Esophagus muscularis mucosa (tissue), 4 donors: Measurements from ENCODE around the gene TSLP. TPM values are rescaled to one million over a fixed set of nuclear protein-coding genes. Genes with fewer than 3 reads are reported as not detected.

Experiments used
- DNase-seq: peaks from one replicate; pipeline ENCODE4 v3.0.0-alpha.2; 2017; ENCODE audit errors: extremely low spot score
- H3K27ac ChIP-seq, 4 donors: fragments of 200-600 bp; sonication (generic); replicated peaks in 1 of 4; 1 replicate in 3 of 4; 2 replicates in 1 of 4; pipeline ENCODE4 v1.5.1; 2016 to 2019; ENCODE audit warnings: mild to moderate bottlenecking in 1 of 4
- H3K27me3 ChIP-seq, 4 donors: fragments of 200-600 bp; sonication (generic); one replicate each; pipeline versions ENCODE4 v1.5.1 to v1.6.0; 2016 to 2019
- H3K36me3 ChIP-seq, 4 donors: fragments of 200-600 bp; sonication (generic); one replicate each; pipeline ENCODE4 v1.5.1; 2016 to 2019
- H3K4me1 ChIP-seq, 4 donors: fragments of 200-600 bp; sonication (generic); one replicate each; pipeline ENCODE4 v1.5.1; 2016 to 2019
- H3K4me3 ChIP-seq, 4 donors: fragments of 200-600 bp; sonication (generic); 1 replicate in 2 of 4; 2 replicates in 2 of 4; pipeline ENCODE4 v1.5.1; 2016 to 2019; ENCODE audit warnings: mild to moderate bottlenecking in 4 of 4, moderate library complexity in 1 of 4
- H3K9me3 ChIP-seq, 4 donors: fragments of 200-600 bp; sonication (generic); 1 replicate in 3 of 4; 2 replicates in 1 of 4; pipeline ENCODE4 v1.5.1; 2016 to 2019
- CTCF ChIP-seq, 3 experiments: fragments of 200-600 bp in 2 of 3; fragments of 450-650 bp in 1 of 3; sonication (generic) in 2 of 3; IDR thresholded peaks; one replicate each; pipeline ENCODE4 v1.5.1; 2017 to 2019; ENCODE audit warnings: antibody characterized with exemption in 3 of 3, mild to moderate bottlenecking in 2 of 3, moderate library complexity in 1 of 3
- EP300 ChIP-seq: sonication (generic); formaldehyde crosslinking; IDR thresholded peaks from one replicate; pipeline ENCODE4 v1.6.1; 2017; ENCODE audit warnings: antibody characterized with exemption
- POLR2A ChIP-seq: fragments of 450-650 bp; IDR thresholded peaks from one replicate; pipeline ENCODE4 v1.6.1; 2017; ENCODE audit warnings: antibody characterized with exemption, moderate library complexity, mild to moderate bottlenecking, low read depth
- POLR2AphosphoS5 ChIP-seq, 2 donors: sonication (generic); formaldehyde crosslinking; IDR thresholded peaks; one replicate each; pipeline ENCODE4 v1.6.1; 2017; ENCODE audit warnings: antibody characterized with exemption in 2 of 2
- WGBS: methylation state at CpG from one replicate; pipeline ENCODE4 v1.1.5; 2018; 5-methylcytosine and 5-hydroxymethylcytosine counted together
- intact Hi-C: fragments of 100-400 bp; cut with DNase I; formaldehyde crosslinking; loops from one replicate; pipeline ENCODE4 v1.15.1; 2023
- total RNA-seq, 4 donors: library from RNA; depleted of rRNA; stranded (reverse); fragments of >200 nt; gene quantifications; one replicate each; pipeline versions ENCODE4 v1.1.0 to v1.2.1, GENCODE V29; 2016

TSLP gene
- total RNA-seq, 4 donors from 2014 or later, result 0.83 to 2.9 (median 1.6) TPM

- no peak overlapping the region for H3K27ac ChIP-seq
- DNase-seq, result no peak
- H3K36me3 ChIP-seq, result no peaks in the 10 kb centered on the region
- H3K4me3 ChIP-seq, result no peak overlapping the region
- H3K4me1 ChIP-seq, result no peaks in the 10 kb centered on the region
- TF ChIP-seq CTCF (IDR thresholded peaks at IDR 0.05) (no peak), POLR2AphosphoS5 (IDR thresholded peaks at IDR 0.05) (no peak), POLR2A (no peak), EP300 (no peak)
- H3K27me3 ChIP-seq, result no peaks in the 10 kb centered on the region
- WGBS, result 59% methylated on average over 7 of the region's 7 CpGs
- H3K9me3 ChIP-seq, result no peaks in the 10 kb centered on the region
- intact Hi-C loops, result no loop called here
Observed at GRCh38 chr5:111083323-111083722, 11.8 kb downstream of the TSLP start.

- 1% methylated on average over 38 of the region's 50 CpGs for WGBS
- peak within 1 kb of the TSS; percentile 81 to 94 (median 90) for H3K4me3 ChIP-seq
- peaks cover 0 to 20% (median 8%) of the 10 kb centered on the region in 4 donors for H3K36me3 ChIP-seq
- H3K9me3 ChIP-seq, result no peaks in the 10 kb centered on the region
- peak; percentile 96 for DNase-seq
- TF ChIP-seq POLR2AphosphoS5 (IDR thresholded peaks at IDR 0.05) (peak; percentile 73 to 93), POLR2A (no peak)
- H3K4me1 ChIP-seq, result peaks cover 15 to 30% (median 28%) of the 10 kb centered on the region in 4 donors
- no peaks in the 10 kb centered on the region for H3K27me3 ChIP-seq
- intact Hi-C loops, result loop anchor here (2.0 kb wide), 1 partner anchor 335 kb away; no protein-coding TSS in a partner anchor
- H3K27ac ChIP-seq, result peak within 1 kb of the TSS; percentile 78 to 88 (median 82)
Observed at GRCh38 chr5:111092062-111092853, 20.7 kb downstream of the TSLP start, which contains the start of gene WDR36. Gene WDR36, plus strand, starts transcription at chr5:111092348. Its CDS starts 109 bp downstream, at chr5:111092457.

- Histone ChIP-seq H3K27ac (no peak overlapping the region), H3K27me3 (no peaks in the 10 kb centered on the region), H3K9me3 (no peaks in the 10 kb centered on the region), H3K36me3 (peaks cover 11 to 47% (median 29%) of the 10 kb centered on the region in 4 donors), H3K4me1 (peaks cover 15 to 30% (median 28%) of the 10 kb centered on the region in 4 donors), H3K4me3 (no peak overlapping the region)
- no peak for TF ChIP-seq POLR2A
- TF ChIP-seq POLR2AphosphoS5 (IDR thresholded peaks at IDR 0.05), result no peak
- TF ChIP-seq EP300, result no peak
- TF ChIP-seq CTCF (IDR thresholded peaks at IDR 0.05), result no peak
- DNase-seq, result no peak
- 82% methylated on average over 1 of the region's 1 CpG for WGBS
- intact Hi-C loops, result no loop called here
Observed at GRCh38 chr5:111095982-111096381, 24.5 kb downstream of the TSLP start.

GRCh38 chr5:111099058-111099778 is 27.7 kb downstream of the TSLP start:
- H3K27me3 ChIP-seq, result no peaks in the 10 kb centered on the region
- no peak overlapping the region for H3K27ac ChIP-seq
- H3K4me1 ChIP-seq, result peaks cover 3 to 11% (median 7%) of the 10 kb centered on the region in 4 donors
- H3K36me3 ChIP-seq, result peaks cover 24 to 80% (median 55%) of the 10 kb centered on the region in 4 donors
- no peak for DNase-seq
- H3K4me3 ChIP-seq, result no peak overlapping the region
- H3K9me3 ChIP-seq, result no peaks in the 10 kb centered on the region
- TF ChIP-seq POLR2AphosphoS5 (IDR thresholded peaks at IDR 0.05), result no peak
- no peak for TF ChIP-seq POLR2A
- TF ChIP-seq CTCF (IDR thresholded peaks at IDR 0.05), result no peak
- no peak for TF ChIP-seq EP300
- intact Hi-C loops, result no loop called here
- WGBS, result 0% methylated on average over 1 of the region's 1 CpG
